Keratinocyte (primary cell): Measurements from ENCODE around the gene C17orf114.

ENCODE experiments used
- DNase-seq: peaks from one replicate; pipeline ENCODE4 v3.0.0-alpha.2; 2011; ENCODE audit warnings: low read depth, missing footprints, low spot score
- FAIRE-seq: peaks from 2 replicates; lab custom pipeline; 2011; peaks lifted over from hg19 to GRCh38; lab: Jason Lieb, UNC
- H2AFZ ChIP-seq: 2 replicates; pipeline ENCODE4 v1.6.0; 2012; ENCODE audit warnings: low read length, control low read depth, inconsistent platforms; ENCODE audit not compliant: control insufficient read depth
- H3K27ac ChIP-seq: 2 replicates; pipeline ENCODE4 v1.5.1; 2011; ENCODE audit warnings: low read length; ENCODE audit not compliant: control insufficient read depth, insufficient read depth
- H3K27me3 ChIP-seq: 3 replicates; pipeline ENCODE4 v1.6.0; 2011; ENCODE audit warnings: low read length; ENCODE audit not compliant: control insufficient read depth, insufficient read depth; ENCODE audit errors: extremely low read depth
- H3K36me3 ChIP-seq, 2 experiments: 2 replicates in 1 of 2; 3 replicates in 1 of 2; pipeline ENCODE4 v1.5.1; 2011; ENCODE audit warnings: low read length in 2 of 2, mild to moderate bottlenecking in 1 of 2; ENCODE audit not compliant: control insufficient read depth in 2 of 2, insufficient read depth in 2 of 2; ENCODE audit errors: extremely low read depth in 1 of 2
- H3K4me1 ChIP-seq: 3 replicates; pipeline ENCODE4 v1.5.1; 2011; ENCODE audit warnings: low read length; ENCODE audit not compliant: control insufficient read depth, insufficient read depth; ENCODE audit errors: extremely low read depth
- H3K4me2 ChIP-seq: 3 replicates; pipeline ENCODE4 v1.6.0; 2011; ENCODE audit warnings: low read depth, low read length; ENCODE audit not compliant: control insufficient read depth, insufficient read depth; ENCODE audit errors: extremely low read depth
- H3K4me3 ChIP-seq, 3 experiments: fragments of 200-600 bp in 1 of 3; sonication (generic) in 1 of 3; 2 replicates in 2 of 3; 3 replicates in 1 of 3; pipeline ENCODE4 v1.5.1; 2011 to 2016; ENCODE audit warnings: low read length in 3 of 3, mild to moderate bottlenecking in 3 of 3, control low read depth in 2 of 3, inconsistent platforms in 1 of 3, low read depth in 1 of 3, mixed read lengths in 1 of 3, mixed run types in 1 of 3, moderate library complexity in 1 of 3; ENCODE audit not compliant: control insufficient read depth in 2 of 3, insufficient read depth in 2 of 3; ENCODE audit errors: extremely low read depth in 1 of 3
- H3K79me2 ChIP-seq: 2 replicates; pipeline ENCODE4 v1.6.0; 2012; ENCODE audit warnings: low read length; ENCODE audit not compliant: control insufficient read depth, insufficient read depth
- H3K9ac ChIP-seq: 3 replicates; pipeline ENCODE4 v1.6.0; 2011; ENCODE audit warnings: low read length; ENCODE audit not compliant: control insufficient read depth, insufficient read depth; ENCODE audit errors: extremely low read depth
- H3K9me1 ChIP-seq: 3 replicates; pipeline ENCODE4 v1.6.0; 2011; ENCODE audit warnings: low read length; ENCODE audit not compliant: control insufficient read depth, insufficient read depth; ENCODE audit errors: extremely low read depth
- H3K9me3 ChIP-seq: 2 replicates; pipeline ENCODE4 v1.5.1; 2012; ENCODE audit warnings: low read depth, low read length; ENCODE audit not compliant: control insufficient read depth
- H4K20me1 ChIP-seq: 3 replicates; pipeline ENCODE4 v1.6.0; 2011; ENCODE audit warnings: low read length; ENCODE audit not compliant: control insufficient read depth, insufficient read depth; ENCODE audit errors: extremely low read depth
- CTCF ChIP-seq, 3 experiments: IDR thresholded peaks in 1 of 3; conservative IDR thresholded peaks in 1 of 3; optimal IDR thresholded peaks in 1 of 3; 2 replicates in 2 of 3; 3 replicates in 1 of 3; pipeline versions ENCODE3 to v1.5.1; 2011; ENCODE audit warnings: low read length in 3 of 3, mild to moderate bottlenecking in 3 of 3, moderate library complexity in 2 of 3, control low read depth in 1 of 3, inconsistent platforms in 1 of 3; ENCODE audit not compliant: insufficient read depth in 2 of 3; ENCODE audit errors: extremely low read depth in 1 of 3
- EZH2 ChIP-seq: IDR thresholded peaks from one replicate; pipeline ENCODE4 v1.6.1; 2012; ENCODE audit warnings: inconsistent platforms, mild to moderate bottlenecking, low read length, moderate library complexity
- dilution Hi-C: fragments of 300-500 bp; cut with MboI; formaldehyde crosslinking; loops from one replicate; pipeline ENCODE4 v1.7.0; 2020; ENCODE audit warnings: low sequenced_read_pairs; ENCODE audit not compliant: extremely low pct_ligation_motif_present

C17orf114 gene

DNA sequence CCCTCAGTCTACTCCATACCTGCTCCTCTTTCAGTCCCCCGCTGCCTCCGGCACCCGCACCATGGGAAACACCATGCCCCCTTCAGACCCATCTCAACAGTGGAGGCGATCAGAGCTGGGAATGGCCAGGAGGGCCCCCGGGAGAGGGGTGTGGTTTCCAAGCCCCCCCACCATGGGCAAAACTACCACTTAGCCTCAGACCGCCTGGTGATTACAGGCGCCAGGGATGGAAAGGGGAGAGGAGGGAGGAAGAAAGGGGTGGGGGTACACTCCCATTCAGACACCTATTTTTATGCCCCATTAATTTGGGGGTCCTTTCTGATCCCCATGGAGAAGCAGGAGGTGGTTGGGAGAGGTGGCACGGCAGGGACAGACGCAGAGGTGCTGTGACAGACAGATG, at the start of gene C17orf114:
C17orf114 (minus strand) TSS at position 101 of the 400 bp plus-strand sequence.
- no peaks in the 10 kb centered on the region for H4K20me1 ChIP-seq
- TF ChIP-seq CTCF (optimal IDR thresholded peaks at IDR 0.05 in 1 of 3, IDR thresholded peaks at IDR 0.05 in 1 of 3, conservative IDR thresholded peaks at IDR 0.05 in 1 of 3; ENCODE audit: extremely low read depth in 1 of 3, insufficient read depth in 2 of 3, low read length in 3 of 3) (no peak), EZH2 (no peak)
- no peak within 1 kb of the TSS for H2AFZ ChIP-seq
- no peak within 1 kb of the TSS for H3K9ac ChIP-seq
- peaks cover 6% of the 10 kb centered on the region for H3K4me1 ChIP-seq
- no peaks in the 10 kb centered on the region for H3K9me1 ChIP-seq
- dilution Hi-C loops = no loop called here
- no peak within 1 kb of the TSS for H3K4me3 ChIP-seq
- H3K27me3 ChIP-seq = no peaks in the 10 kb centered on the region
- no peaks in the 10 kb centered on the region for H3K9me3 ChIP-seq
- peaks cover 5% of the 10 kb centered on the region for H3K79me2 ChIP-seq
- H3K36me3 ChIP-seq = peaks cover 4% of the 10 kb centered on the region in 2 experiments
- no peak within 1 kb of the TSS for H3K27ac ChIP-seq
- H3K4me2 ChIP-seq = no peak within 1 kb of the TSS
- FAIRE-seq (no peak), DNase-seq (no peak)

GRCh38 chr17:4851084-4851483, 49.0 kb upstream of the C17orf114 start:
- Histone ChIP-seq H3K9me3 (no peaks in the 10 kb centered on the region), H3K27me3 (no peaks in the 10 kb centered on the region), H3K9me1 (peaks cover 2% of the 10 kb centered on the region), H3K4me2 (peak overlapping the region; percentile 85), H3K4me3 (peak overlapping the region in 1 of 3 experiments; percentile 49), H2AFZ (no peak overlapping the region), H3K36me3 (peaks cover 5 to 17% of the 10 kb centered on the region in 2 experiments), H4K20me1 (no peaks in the 10 kb centered on the region), H3K79me2 (peaks cover 46% of the 10 kb centered on the region), H3K27ac (peak overlapping the region; percentile 94), H3K9ac (peak overlapping the region; percentile 60), H3K4me1 (peaks cover 77% of the 10 kb centered on the region)
- no peak for FAIRE-seq
- TF ChIP-seq CTCF (optimal IDR thresholded peaks at IDR 0.05 in 1 of 3, IDR thresholded peaks at IDR 0.05 in 1 of 3, conservative IDR thresholded peaks at IDR 0.05 in 1 of 3; ENCODE audit: extremely low read depth in 1 of 3, insufficient read depth in 2 of 3, low read length in 3 of 3) (no peak), EZH2 (no peak)
- dilution Hi-C loops = no loop called here
- DNase-seq = no peak
